ENCODE data around the gene PABPC4L.
"Not testable (repeated sequence)": the region's sequence is repeated elsewhere in the genome, so short reads cannot be mapped to it uniquely, and the experiment has no call there.

Gene PABPC4L
- long read RNA-seq, donor 1 = 0 reads
- long read RNA-seq, donor 2, full-length matches to known transcripts = 1 of 1 reads
- long read RNA-seq, donor 2, partial matches to known transcripts = 0 of 1 reads
- long read RNA-seq, donor 2, other reads (novel, unspliced or antisense) = 0 of 1 reads
- long read RNA-seq, donor 3, full-length matches to known transcripts = 2 of 2 reads
- long read RNA-seq, donor 3, partial matches to known transcripts = 0 of 2 reads
- long read RNA-seq, donor 3, other reads (novel, unspliced or antisense) = 0 of 2 reads
- long read RNA-seq, donor 4, full-length matches to known transcripts = 2 of 2 reads
- long read RNA-seq, donor 4, partial matches to known transcripts = 0 of 2 reads
- long read RNA-seq, donor 4, other reads (novel, unspliced or antisense) = 0 of 2 reads
- long read RNA-seq, donor 5, full-length matches to known transcripts = 1 of 1 reads
- long read RNA-seq, donor 5, partial matches to known transcripts = 0 of 1 reads
- long read RNA-seq, donor 5, other reads (novel, unspliced or antisense) = 0 of 1 reads
- long read RNA-seq, donor 6 = 0 reads
- long read RNA-seq, donor 7, full-length matches to known transcripts = 1 of 1 reads
- long read RNA-seq, donor 7, partial matches to known transcripts = 0 of 1 reads
- long read RNA-seq, donor 7, other reads (novel, unspliced or antisense) = 0 of 1 reads
- long read RNA-seq, donor 8, full-length matches to known transcripts = 2 of 2 reads
- long read RNA-seq, donor 8, partial matches to known transcripts = 0 of 2 reads
- long read RNA-seq, donor 8, other reads (novel, unspliced or antisense) = 0 of 2 reads

DNA sequence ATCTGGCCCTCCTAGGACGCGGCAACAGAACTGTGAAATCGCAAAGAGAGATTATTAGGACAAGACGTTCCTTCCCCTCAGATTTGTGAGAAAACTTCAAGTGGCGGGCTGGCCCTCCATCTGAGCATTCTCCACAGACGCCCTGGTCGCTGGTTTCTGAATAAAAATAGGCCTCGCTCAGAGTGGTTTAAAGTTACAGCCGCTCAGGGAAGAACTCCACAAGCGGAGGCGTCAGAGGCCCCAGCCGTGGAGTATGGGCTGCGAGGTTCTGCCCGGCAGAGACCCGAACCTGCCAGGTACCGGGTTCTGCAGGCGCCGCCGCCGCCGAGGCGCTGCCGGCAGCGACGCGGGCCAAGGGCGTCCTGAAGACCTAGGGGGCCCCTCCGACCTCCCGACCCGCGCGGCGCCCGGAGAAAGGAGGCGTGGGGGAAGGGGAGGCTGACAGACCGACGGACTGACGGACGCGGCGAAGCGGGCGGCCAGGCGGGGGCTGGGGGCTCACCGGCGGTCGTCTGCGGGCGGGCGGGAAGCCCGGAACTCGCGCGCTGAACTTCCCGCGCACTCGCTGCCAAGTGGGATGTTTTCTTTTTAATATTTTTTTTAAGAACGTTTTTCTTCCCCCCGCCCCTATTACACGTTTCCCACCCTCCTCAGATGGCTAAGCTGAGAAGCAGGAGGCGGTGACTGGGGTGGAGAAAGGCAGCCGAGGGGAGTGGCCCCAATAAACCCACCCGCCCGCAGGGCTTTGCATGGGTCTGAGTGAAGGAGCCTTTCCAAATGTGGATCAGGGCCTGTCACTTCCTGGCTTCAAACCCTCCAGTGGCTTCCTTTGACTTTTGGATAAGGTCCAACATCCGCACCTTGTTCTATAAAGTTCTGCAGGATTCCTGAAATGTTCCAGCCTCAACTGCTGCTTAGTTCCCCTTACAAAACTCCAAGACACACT lies at the start of gene PABPC4L:
Gene PABPC4L, minus strand, starts transcription at position 574 of the 946 bp plus-strand sequence. CDS start 770 bp downstream, outside the sequence.
- DNase-seq = peak; percentile 87

DNA sequence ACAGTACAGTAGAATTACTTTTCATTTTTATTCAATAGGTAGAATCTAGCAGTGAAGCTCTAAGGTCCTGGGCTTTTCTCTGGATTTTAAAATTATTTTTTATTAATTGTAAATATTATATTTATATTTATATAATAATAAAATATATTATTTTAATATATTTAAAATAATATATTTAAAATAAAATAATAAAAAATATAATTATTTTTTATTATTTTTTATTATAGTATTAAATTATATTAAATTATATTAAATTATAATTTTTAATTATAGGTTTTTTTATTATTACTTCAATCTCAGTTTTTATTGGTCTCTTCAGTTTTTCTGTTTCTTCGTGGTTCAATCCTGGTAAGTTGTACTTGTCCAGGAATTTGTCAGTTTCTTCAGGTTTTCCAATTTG lies 49.7 kb upstream of the PABPC4L start:
- DNase-seq = no peak

DNA sequence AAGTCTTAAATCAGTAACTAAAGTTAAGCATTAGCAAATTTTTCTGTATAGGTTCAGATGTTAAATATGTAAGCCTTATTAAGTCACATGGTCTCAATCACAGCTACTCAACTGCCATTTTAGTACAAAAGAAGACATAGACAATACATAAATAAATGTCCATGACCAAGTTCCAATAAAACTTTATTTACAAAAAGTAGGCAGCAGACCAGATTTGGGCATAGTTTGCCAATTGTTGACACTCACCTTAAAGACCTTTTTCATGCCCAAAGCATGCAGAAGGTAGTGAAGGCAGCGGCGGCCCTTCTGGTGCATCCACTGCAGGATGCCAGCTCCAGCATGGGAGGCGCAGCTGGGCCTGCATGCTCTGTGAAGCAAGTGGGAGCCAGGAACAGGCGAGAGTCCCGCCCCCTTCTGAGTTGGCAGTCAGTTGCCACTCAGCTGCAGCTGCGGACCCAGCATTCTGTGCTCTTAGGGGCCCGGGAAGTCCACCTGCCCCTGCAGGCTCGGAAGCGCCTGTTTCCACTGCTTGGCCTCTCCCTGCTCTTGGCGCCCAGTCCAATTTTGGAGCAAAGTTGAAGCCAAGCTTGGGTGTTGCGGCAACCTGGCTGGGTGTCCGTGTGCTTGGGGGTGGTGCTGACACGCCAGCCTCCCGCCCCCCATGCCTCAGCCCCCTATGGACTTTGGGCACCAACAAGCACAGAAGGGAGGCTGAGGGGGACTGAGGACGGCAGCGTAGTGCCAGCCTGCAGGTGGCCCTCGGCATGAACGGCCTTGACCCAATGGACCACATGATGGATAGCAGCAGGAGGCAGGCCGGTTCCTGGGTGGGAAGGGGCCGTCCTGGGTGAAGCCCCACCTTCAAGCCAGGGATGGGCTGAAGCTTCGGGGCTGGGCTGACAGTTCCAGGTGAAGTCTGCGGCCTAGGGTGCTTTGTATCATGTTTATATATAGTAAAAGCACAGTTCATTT lies 42.4 kb upstream of the PABPC4L start:
- DNase-seq = no peak

DNA sequence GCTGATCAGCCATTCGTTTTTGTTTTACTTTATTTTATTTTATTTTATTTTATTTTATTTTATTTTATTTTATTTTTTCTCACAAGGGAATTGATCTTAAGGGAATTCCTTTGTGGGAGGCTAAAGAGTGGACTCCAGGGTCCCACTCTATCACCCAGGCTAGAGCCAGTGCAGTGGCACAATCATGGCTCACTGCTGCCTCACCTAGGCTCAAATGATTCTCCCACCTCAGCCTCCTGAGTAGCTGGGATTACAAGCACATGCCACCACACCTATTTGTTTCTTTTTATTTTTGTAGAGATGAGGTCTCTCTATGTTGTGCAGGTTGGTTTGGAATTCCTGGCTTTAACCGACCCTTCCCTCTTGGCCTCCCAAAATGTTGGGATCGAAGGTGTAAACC lies 17.5 kb upstream of the PABPC4L start:
- no peak for DNase-seq

DNA sequence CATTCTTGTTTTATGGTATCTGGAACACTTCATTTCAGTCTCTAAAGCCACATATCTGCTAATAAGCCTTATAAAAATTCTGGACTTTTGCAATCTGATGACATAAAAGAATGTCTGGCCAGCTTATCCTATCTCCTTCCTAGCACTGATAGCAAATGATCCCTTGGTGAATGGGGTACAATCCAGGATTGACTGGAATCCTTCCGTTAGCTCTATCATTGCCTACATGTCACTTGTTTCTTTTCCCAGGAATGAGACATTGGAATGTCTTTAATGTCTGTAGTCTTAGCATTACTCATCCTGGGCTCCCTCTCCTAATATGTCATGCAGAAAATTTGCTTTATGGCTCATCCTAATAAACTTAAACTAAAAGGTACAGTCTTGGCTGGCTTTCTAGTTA lies 14.8 kb upstream of the PABPC4L start:
- DNase-seq = no peak

DNA sequence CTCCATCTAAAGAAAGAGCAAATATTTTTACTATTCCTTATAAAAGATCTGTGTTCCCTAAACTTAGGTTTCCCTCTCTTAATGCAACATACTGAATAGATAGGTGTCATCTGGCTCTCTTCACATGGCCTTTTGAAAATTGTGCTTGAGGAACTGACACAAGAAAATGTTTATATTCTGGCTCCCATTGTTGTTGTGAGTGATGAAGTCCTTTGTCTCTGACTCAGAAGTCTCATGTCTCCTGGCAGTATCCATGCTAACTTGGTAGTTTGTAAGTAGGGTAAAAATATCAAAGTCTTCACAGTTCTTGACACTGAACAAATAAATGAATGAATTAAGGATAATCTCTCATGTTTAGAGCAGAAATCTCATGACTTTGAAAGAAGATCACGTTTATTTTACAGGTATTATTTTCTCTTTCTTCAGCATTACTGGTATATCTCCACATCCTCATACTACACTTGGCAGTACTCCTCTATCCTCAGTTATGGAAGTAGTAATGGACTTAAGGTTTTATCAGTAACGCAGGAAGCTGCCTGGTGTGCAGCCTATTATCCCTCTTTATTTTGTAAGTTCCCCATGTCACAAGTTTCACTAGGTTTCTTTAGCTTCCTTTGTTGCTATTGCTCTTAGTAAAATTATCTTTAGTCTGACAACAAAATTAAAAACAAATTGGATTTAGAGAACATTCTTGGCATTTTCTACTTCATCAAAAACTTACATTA lies 14.2 kb upstream of the PABPC4L start:
- no peak for DNase-seq

DNA sequence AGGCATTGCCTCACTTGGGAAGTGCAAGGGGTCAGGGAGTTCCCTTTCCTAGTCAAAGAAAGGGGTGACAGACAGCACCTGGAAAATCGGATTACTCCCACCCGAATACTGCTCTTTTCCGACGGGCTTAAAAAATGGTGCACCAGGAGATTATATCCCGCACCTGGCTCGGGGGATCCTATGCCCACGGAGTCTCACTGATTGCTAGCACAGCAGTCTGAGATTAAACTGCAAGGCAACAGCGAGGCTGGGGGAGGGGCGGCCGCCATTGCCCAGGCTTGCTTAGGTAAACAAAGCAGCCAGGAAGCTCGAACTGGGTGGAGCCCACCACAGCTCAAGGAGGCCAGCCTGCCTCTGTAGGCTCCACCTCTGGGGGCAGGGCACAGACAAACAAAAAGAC lies 6.4 kb upstream of the PABPC4L start:
- not testable (repeated sequence) for DNase-seq

DNA sequence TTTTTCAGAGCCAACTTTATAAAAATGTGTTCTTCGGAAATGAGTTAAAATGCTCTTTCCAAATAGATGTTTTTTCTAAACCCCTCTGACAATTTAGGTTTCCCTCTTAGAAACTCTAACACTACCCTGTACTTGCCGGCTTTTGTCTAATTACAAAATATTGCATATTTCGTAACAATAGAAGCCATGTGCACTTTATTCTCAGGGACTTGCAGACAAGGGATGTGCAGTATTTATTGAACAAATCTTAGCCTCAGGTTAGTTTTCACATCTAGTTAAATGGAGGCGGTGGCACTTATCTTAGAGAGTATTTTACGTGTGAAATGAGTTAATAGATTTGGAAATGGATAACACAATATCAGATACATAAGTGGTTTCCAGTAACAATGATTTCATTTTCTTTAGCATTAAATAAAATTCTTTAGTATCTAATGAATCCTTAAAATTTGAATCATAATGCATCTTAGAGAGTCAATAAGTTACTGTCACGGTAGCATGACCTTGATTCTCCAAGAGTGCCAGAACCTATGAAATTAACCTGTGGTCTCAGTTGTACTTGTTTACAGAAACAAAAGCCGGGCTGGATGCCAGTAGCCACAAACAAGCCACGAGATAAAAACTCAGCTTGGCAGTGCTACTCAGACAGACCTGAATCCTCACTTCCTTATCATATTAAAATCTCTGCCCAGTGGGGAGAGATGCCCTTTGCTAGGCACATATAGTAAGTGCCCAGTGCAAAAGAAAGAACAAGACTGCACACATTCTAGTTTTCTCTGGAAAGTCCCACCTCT lies 772 bp upstream of the PABPC4L start:
- DNase-seq = no peak

DNA sequence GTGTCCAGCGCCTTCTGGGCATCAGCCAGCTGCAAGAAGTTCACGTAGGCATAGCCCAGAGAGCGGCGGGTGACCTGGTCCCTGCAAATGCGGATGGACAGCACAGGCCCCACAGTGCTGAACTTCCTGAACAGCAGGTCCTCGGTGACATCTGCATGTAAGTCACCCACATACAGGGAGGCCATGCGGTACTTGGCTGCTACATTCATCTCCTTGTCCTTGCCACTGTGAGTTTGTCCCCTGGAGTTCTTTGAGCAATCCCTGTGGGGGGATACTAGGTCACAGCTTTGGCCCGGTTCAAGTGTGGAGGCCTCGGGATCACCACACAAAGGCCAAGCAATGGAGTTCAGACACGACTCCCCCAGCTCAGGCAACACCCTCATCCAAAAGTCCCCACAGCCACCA lies 776 bp downstream of the PABPC4L start:
- no peak for DNase-seq

DNA sequence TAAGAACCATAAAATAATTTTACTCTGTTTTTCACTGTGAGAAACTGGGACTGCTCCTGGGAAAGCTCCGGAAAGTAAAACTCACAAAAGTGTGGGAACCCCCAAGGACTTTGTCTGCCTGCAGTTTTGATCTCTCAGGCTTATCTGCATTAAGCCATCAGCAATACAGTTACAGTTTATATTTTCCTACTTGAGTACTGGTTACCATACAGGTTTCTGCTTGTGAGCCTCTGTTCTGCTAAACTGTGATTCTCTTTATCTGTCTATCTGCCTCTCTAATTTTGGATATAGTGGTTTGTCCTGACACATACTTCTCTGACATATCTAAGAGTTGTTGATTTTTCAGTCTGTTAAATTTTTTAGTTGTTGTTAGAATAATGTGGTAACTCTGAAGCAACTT lies 11.6 kb downstream of the PABPC4L start:
- DNase-seq = no peak

DNA sequence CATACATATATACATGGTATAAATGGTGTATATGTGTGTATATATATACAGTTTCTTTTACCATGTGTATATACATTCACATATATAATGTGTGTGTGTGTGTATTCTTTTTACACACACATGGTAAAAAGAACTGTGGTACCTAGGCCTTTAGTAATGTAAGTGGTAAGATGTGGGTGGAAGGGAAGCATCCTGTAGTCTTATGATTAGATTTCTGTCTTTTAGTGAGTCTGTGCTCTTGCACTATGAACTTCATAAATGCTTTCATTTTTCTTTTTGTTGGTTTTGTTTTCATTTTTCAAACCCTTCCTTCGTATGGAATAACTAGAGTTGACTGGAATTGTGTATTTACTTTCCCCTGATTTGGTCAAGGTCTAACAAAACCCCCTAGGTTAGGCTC lies 12.1 kb downstream of the PABPC4L start:
- no peak for DNase-seq

DNA sequence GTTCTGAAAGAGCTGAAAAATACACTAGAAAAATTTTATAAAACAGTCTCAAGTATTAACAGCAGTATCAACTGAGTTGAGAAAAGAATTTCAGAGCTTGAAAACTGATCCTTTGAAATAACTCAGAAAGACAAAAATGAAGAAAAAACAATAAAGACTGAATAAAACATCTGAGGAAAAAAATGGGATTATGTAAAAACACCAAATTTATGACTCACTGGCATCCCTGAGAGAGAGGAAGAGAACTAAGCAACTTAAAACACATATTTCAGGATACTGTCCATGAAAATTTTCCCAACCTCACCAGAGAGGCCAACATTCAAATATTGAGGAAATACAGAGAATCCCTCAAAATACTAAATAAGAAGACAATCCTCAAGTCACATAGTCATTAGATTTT lies 22.9 kb downstream of the PABPC4L start:
- DNase-seq = no peak

DNA sequence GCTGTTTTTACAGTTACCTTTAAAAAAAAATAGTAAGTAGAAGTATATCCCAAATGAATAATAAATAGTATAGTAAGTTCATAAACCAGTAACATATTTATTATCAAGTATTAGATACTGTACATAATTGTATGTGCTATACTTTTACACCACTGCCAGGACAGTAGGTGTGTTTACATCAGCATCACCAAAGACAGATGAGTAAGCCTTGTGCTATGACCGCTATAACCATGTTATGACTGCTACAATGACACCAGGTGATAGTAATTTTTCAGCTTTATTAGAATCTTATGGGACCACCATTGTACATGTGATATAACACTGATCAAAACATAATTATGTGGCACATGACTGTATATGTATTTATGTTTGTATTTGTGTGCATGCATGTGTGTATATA lies 27.3 kb downstream of the PABPC4L start:
- no peak for DNase-seq

DNA sequence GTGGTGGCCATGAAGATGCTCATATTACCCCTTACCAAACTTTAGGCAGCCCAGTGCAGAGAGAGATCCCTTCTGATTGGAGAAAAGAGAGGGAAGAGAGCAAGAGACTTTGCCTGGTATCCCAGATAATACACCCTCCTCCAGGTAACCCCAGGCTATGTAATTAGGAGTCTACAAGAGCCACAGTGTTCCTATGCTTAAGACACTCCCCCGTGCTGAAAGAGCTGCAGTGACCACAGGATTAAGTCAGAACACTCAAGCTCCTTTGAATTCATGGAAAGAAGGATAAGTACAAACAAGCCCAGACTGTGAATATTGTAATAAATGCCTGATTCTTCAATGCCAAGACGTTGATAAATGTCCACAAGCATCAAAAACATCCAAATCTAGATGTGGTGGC lies 41.4 kb downstream of the PABPC4L start:
- no peak for DNase-seq

DNA sequence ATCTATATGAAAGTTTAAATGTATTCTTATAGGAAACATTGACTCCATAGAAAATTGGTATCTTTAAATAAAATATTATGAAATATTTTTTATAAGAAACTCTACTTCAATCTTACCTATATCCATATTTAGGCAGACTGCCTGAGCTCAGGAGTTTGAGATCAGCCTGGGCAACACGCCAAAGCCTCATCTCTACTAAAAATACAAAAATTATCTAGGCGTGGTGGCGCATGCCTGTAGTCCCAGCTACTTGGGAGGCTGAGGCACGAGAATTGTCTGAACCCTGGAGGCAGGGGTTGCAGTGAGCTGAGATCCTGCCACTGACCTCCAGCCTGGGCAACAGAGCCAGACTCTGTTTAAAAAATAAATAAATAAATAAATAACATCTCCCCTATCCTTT lies 47.5 kb downstream of the PABPC4L start:
- DNase-seq = no peak

DNA sequence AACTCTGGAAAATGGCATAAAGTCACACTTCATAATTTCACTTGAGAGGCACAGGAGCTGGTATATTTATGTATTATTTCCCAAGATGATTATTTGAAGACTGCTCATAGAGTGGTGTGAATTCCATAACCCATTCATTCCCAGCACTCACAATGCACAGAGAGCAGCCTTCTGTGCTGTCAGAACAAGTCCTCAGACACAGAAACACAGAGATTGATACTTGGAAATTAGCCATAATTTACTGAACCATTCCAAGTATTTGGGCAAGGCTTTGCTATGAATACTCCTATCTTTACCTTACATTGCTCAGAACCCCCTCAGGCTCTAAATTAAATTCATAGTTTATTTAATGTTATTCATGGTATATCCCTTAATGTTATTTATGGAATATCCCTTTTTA lies 53.6 kb downstream of the PABPC4L start:
- DNase-seq = no peak
